ENCODE data around the gene FEZ2. TPM values are rescaled to one million over a fixed set of nuclear protein-coding genes. Genes with fewer than 3 reads are reported as not detected.

The FEZ2 gene
- total RNA-seq, 2 donors from 2014 or later = 8.2 to 14.9 TPM

GRCh38 chr2:36597003-36597531 is 901 bp downstream of the FEZ2 start:
- ATAC-seq (no peak), DNase-seq (ENCODE audit: low spot score in 2 of 2) (no peak)
- peaks cover 7 to 26% of the 10 kb centered on the region in 2 donors for H3K36me3 Mint-ChIP-seq
- H3K9me3 Mint-ChIP-seq = no peaks in the 10 kb centered on the region
- peak overlapping the region; percentile 64 to 85 for H3K27ac Mint-ChIP-seq

- Mint-ChIP-seq H3K9me3 (no peaks in the 10 kb centered on the region), H3K27ac (no peak overlapping the region), H3K36me3 (peaks cover 7 to 26% of the 10 kb centered on the region in 2 donors)
- ATAC-seq (no peak), DNase-seq (ENCODE audit: low spot score in 2 of 2) (no peak)
Measured at GRCh38 chr2:36596397-36596796, 1.6 kb downstream of the FEZ2 start.

GRCh38 chr2:36594849-36595248 is 3.1 kb downstream of the FEZ2 start:
- H3K36me3 Mint-ChIP-seq = peaks cover 12 to 36% of the 10 kb centered on the region in 2 donors
- ATAC-seq = no peak
- no peak overlapping the region for H3K27ac Mint-ChIP-seq
- DNase-seq (ENCODE audit: low spot score in 2 of 2) = no peak
- H3K9me3 Mint-ChIP-seq = no peaks in the 10 kb centered on the region

- H3K36me3 Mint-ChIP-seq = peaks cover 15 to 36% of the 10 kb centered on the region in 2 donors
- DNase-seq (ENCODE audit: low spot score in 2 of 2) (no peak), ATAC-seq (no peak)
- H3K27ac Mint-ChIP-seq = peak overlapping the region in 1 of 2 donors; percentile 58
- H3K9me3 Mint-ChIP-seq = no peaks in the 10 kb centered on the region
Measured at GRCh38 chr2:36589230-36589630, 8.7 kb downstream of the FEZ2 start.

- ATAC-seq (peak in 1 of 2 donors; percentile 80), DNase-seq (ENCODE audit: low spot score in 2 of 2) (no peak)
- H3K9me3 Mint-ChIP-seq = no peaks in the 10 kb centered on the region
- H3K36me3 Mint-ChIP-seq = peaks cover 18 to 36% of the 10 kb centered on the region in 2 donors
- H3K27ac Mint-ChIP-seq = no peak overlapping the region
Measured at GRCh38 chr2:36587556-36587955, 10.4 kb downstream of the FEZ2 start.

- DNase-seq (ENCODE audit: low spot score in 2 of 2) (no peak), ATAC-seq (no peak)
- no peak overlapping the region for H3K27ac Mint-ChIP-seq
- no peaks in the 10 kb centered on the region for H3K9me3 Mint-ChIP-seq
- peaks cover 18 to 36% of the 10 kb centered on the region in 2 donors for H3K36me3 Mint-ChIP-seq
Measured at GRCh38 chr2:36587101-36587500, 10.9 kb downstream of the FEZ2 start.

GRCh38 chr2:36586672-36587071 is 11.3 kb downstream of the FEZ2 start:
- no peak for ATAC-seq
- no peaks in the 10 kb centered on the region for H3K9me3 Mint-ChIP-seq
- peaks cover 18 to 36% of the 10 kb centered on the region in 2 donors for H3K36me3 Mint-ChIP-seq
- H3K27ac Mint-ChIP-seq = no peak overlapping the region
- DNase-seq (ENCODE audit: low spot score in 2 of 2) = no peak

GRCh38 chr2:36584148-36584794 is 13.7 kb downstream of the FEZ2 start:
- H3K36me3 Mint-ChIP-seq = peaks cover 20 to 32% of the 10 kb centered on the region in 2 donors
- ATAC-seq (no peak), DNase-seq (ENCODE audit: low spot score in 2 of 2) (no peak)
- H3K9me3 Mint-ChIP-seq = no peaks in the 10 kb centered on the region
- H3K27ac Mint-ChIP-seq = peak overlapping the region in 1 of 2 donors; percentile 24

- ATAC-seq (no peak), DNase-seq (ENCODE audit: low spot score in 2 of 2) (no peak)
- H3K9me3 Mint-ChIP-seq = no peaks in the 10 kb centered on the region
- H3K27ac Mint-ChIP-seq = no peak overlapping the region
- peaks cover 32 to 39% of the 10 kb centered on the region in 2 donors for H3K36me3 Mint-ChIP-seq
Measured at GRCh38 chr2:36582951-36583350, 15.0 kb downstream of the FEZ2 start.

GRCh38 chr2:36582538-36582937 is 15.4 kb downstream of the FEZ2 start:
- H3K9me3 Mint-ChIP-seq = no peaks in the 10 kb centered on the region
- peaks cover 36 to 41% of the 10 kb centered on the region in 2 donors for H3K36me3 Mint-ChIP-seq
- DNase-seq (ENCODE audit: low spot score in 2 of 2) (no peak), ATAC-seq (no peak)
- no peak overlapping the region for H3K27ac Mint-ChIP-seq

GRCh38 chr2:36579297-36579664 is 18.7 kb downstream of the FEZ2 start:
- ATAC-seq (peak in 1 of 2 donors; percentile 20), DNase-seq (ENCODE audit: low spot score in 2 of 2) (no peak)
- H3K9me3 Mint-ChIP-seq = no peaks in the 10 kb centered on the region
- H3K27ac Mint-ChIP-seq = no peak overlapping the region
- peaks cover 27 to 29% of the 10 kb centered on the region in 2 donors for H3K36me3 Mint-ChIP-seq

GRCh38 chr2:36578343-36579296 is 19.3 kb downstream of the FEZ2 start:
- ATAC-seq (peak; percentile 16 to 84), DNase-seq (ENCODE audit: low spot score in 2 of 2) (no peak)
- H3K36me3 Mint-ChIP-seq = peaks cover 22 to 27% of the 10 kb centered on the region in 2 donors
- no peaks in the 10 kb centered on the region for H3K9me3 Mint-ChIP-seq
- peak overlapping the region; percentile 12 to 36 for H3K27ac Mint-ChIP-seq

GRCh38 chr2:36577884-36578283 is 20.1 kb downstream of the FEZ2 start:
- Mint-ChIP-seq H3K36me3 (peaks cover 22 to 25% of the 10 kb centered on the region in 2 donors), H3K27ac (peak overlapping the region in 1 of 2 donors; percentile 36), H3K9me3 (no peaks in the 10 kb centered on the region)
- ATAC-seq (no peak), DNase-seq (ENCODE audit: low spot score in 2 of 2) (no peak)

GRCh38 chr2:36574560-36574959 is 23.4 kb downstream of the FEZ2 start:
- no peak overlapping the region for H3K27ac Mint-ChIP-seq
- peaks cover 16 to 20% of the 10 kb centered on the region in 2 donors for H3K36me3 Mint-ChIP-seq
- ATAC-seq = no peak
- no peak for DNase-seq (ENCODE audit: low spot score in 2 of 2)
- no peaks in the 10 kb centered on the region for H3K9me3 Mint-ChIP-seq

GRCh38 chr2:36573165-36573564 is 24.8 kb downstream of the FEZ2 start:
- DNase-seq (ENCODE audit: low spot score in 2 of 2) (no peak), ATAC-seq (no peak)
- H3K9me3 Mint-ChIP-seq = no peaks in the 10 kb centered on the region
- H3K36me3 Mint-ChIP-seq = peaks cover 7 to 10% of the 10 kb centered on the region in 2 donors
- H3K27ac Mint-ChIP-seq = no peak overlapping the region

GRCh38 chr2:36572719-36573059 is 25.3 kb downstream of the FEZ2 start:
- no peak for ATAC-seq
- Mint-ChIP-seq H3K9me3 (no peaks in the 10 kb centered on the region), H3K36me3 (peaks cover 2 to 5% of the 10 kb centered on the region in 2 donors), H3K27ac (no peak overlapping the region)
- DNase-seq (ENCODE audit: low spot score in 2 of 2) = no peak

GRCh38 chr2:36572054-36572718 is 25.8 kb downstream of the FEZ2 start:
- ATAC-seq = no peak
- DNase-seq (ENCODE audit: low spot score in 2 of 2) = no peak
- peaks cover 2 to 4% of the 10 kb centered on the region in 2 donors for H3K36me3 Mint-ChIP-seq

More at GRCh38 chr2:36572054-36572718, 25.8 kb downstream of the FEZ2 start:
- H3K9me3 Mint-ChIP-seq = no peaks in the 10 kb centered on the region
- no peak overlapping the region for H3K27ac Mint-ChIP-seq

Data from activated naive CD4-positive, alpha-beta T cell treated with anti-CD3 and anti-CD28 coated beads, Interleukin-2, amount 50 U/mL, for 72 hours (primary cell).